Heart right ventricle (tissue), 16 donors: Measurements from ENCODE around the gene KLHL30. TPM values are rescaled to one million over a fixed set of nuclear protein-coding genes. Genes with fewer than 3 reads are reported as not detected.
A peak's percentile ranks its signal among the peaks of the same experiment; 100 is the strongest.

Source experiments
- ATAC-seq, 8 donors: fragments of 200-7000 bp; cut with Tn5 transposase; one replicate each; pipeline ENCODE4 v1.9.1; 2020; ENCODE audit warnings: mild to moderate bottlenecking in 8 of 8, moderate library complexity in 8 of 8, moderate number of reproducible peaks in 1 of 8
- DNase-seq, 2 donors: peaks; one replicate each; pipeline ENCODE4 v3.0.0-alpha.2; 2020
- H3K27ac ChIP-seq, 10 donors: fragments of 200-600 bp; sonication (generic) in 2 of 10; one replicate each; pipeline versions ENCODE4 v1.5.0 to v1.8.0; 2020 to 2022; ENCODE audit warnings: mild to moderate bottlenecking in 3 of 10
- H3K27me3 ChIP-seq, 7 donors: fragments of 200-600 bp; one replicate each; pipeline ENCODE4 v1.8.0; 2021 to 2022; ENCODE audit warnings: mild to moderate bottlenecking in 2 of 7
- H3K36me3 ChIP-seq, 9 donors: fragments of 200-600 bp; sonication (generic) in 1 of 9; one replicate each; pipeline versions ENCODE4 v1.5.0 to v1.8.0; 2020 to 2022; ENCODE audit warnings: mild to moderate bottlenecking in 2 of 9
- H3K4me1 ChIP-seq, 9 donors: fragments of 200-600 bp; sonication (generic) in 1 of 9; one replicate each; pipeline versions ENCODE4 v1.5.0 to v1.8.0; 2020 to 2022; ENCODE audit warnings: mild to moderate bottlenecking in 4 of 9
- H3K4me3 ChIP-seq, 10 donors: fragments of 200-600 bp; sonication (generic) in 2 of 10; one replicate each; pipeline versions ENCODE4 v1.5.0 to v1.8.0; 2020 to 2022; ENCODE audit warnings: mild to moderate bottlenecking in 7 of 10, moderate library complexity in 2 of 10
- H3K9me3 ChIP-seq, 11 donors: fragments of 200-600 bp in 10 of 11; sonication (generic) in 2 of 11; one replicate each; pipeline versions ENCODE4 v1.5.0 to v1.8.0; 2013 to 2022; ENCODE audit warnings: mild to moderate bottlenecking in 2 of 11, control low read depth in 1 of 11, moderate library complexity in 1 of 11
- WGBS, 2 donors: extraction: QIAGEN DNeasy Blood & Tissue Kit; methylation state at CpG; one replicate each; pipeline ENCODE4 v1.1.7; 2013; ENCODE audit warnings: inconsistent platforms in 1 of 2; 5-methylcytosine and 5-hydroxymethylcytosine counted together
- intact Hi-C, 10 donors: fragments of 100-400 bp; cut with DNase I; formaldehyde crosslinking; loops; one replicate each; pipeline versions ENCODE4 v1.11.1 to v1.14.2; 2022
- polyA plus RNA-seq, 2 donors: library from polyadenylated mRNA; stranded (reverse); fragments of 200-250 nt; gene quantifications; one replicate each; pipeline ENCODE4 v1.2.3, GENCODE V29; 2013
- total RNA-seq, 10 donors: library from RNA; stranded (reverse); fragmentation: NEBNext Ultra II Directional in 3 of 10; extraction: Animal tissue kit (Norgen Biotek cat#: 25700) in 3 of 10; gene quantifications; one replicate each; pipeline versions ENCODE4 v1.2.1 to v1.2.4, GENCODE V29; 2021 to 2023
- TF ChIP-seq, protein P1 (sequence below), 9 donors: fragments of 200-600 bp; sonication (generic) in 2 of 9; IDR thresholded peaks; one replicate each; pipeline versions ENCODE4 v1.5.0 to v1.8.0; 2021 to 2022; ENCODE audit warnings: antibody characterized with exemption in 9 of 9, mild to moderate bottlenecking in 5 of 9, moderate library complexity in 1 of 9
- donor health status: Arrhythmogenic right ventricular cardiomyopathy.
- donor health status: ischemic (EF 13 %, LVEDD 7.1; RV severe dilation, severe dysfunction).
- donor health status: healthy with polysubstance abuse.
- donor health status: DM: no; HTN: yes; CAD: no.
- donor health status: DM: no; HTN: no; CAD: no.
- donor health status: ischemic (EF 25% LVEDD 6.9; RV normal size, moderate dysfunction).
- donor health status: ischemic (EF 25% LVEDD 5.7; RV mildly dilated, moderate dysfunction).
- donor health status: healthy.
- donor health status: DM: yes; HTN: yes; CAD: no.
- donor health status: Ischemic cardiomyopathy.
- donor health status: ischemic (EF 35%, LVEDD 5.7; RV mildly dilated, moderate dysfunction).
- donor health status: nonischemic (EF 11% LVEDD 7.7; RV severe dilation, severe dysfunction).
- donor health status: DM: yes; HTN: yes; CAD: no.
- donor health status: PGD.
- donor health status: ischemic (EF 29% LVEDD 5.4; RV normal size, mild dysfunction).
- donor health status: nonischemic (EF 23%, LVEDD 6.1; RV moderate dilation, normal function).

Gene KLHL30
- total and polyA plus RNA-seq, 12 donors: 3.0 to 30.1 (median 25.9) TPM

DNA sequence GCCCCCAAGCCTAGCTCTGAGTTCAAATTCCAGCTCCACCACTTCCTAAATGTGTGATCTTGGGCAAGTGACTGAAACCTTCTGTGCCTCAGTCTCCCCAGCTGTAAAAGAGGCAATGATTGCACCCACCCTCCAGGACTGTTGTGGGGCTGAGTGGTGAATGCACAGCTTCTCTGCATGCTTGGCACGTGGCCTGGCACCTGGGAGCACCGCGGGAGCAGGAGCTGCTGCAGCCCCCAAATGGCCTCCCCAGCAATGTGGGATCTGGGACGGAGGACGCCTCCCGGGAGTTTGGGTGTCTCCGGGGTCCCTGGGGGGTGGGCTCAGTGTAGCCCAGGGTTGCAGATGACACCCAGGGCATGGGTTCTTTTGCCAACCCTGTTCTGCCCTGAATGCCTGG lies 1.6 kb downstream of the KLHL30 start:
- Histone ChIP-seq H3K4me3 (no peak overlapping the region), H3K9me3 (no peaks in the 10 kb centered on the region), H3K27me3 (peaks cover 0 to 2% (median 0%) of the 10 kb centered on the region in 7 donors), H3K27ac (peak overlapping the region in 1 of 10 donors; percentile 93), H3K4me1 (peaks cover 6 to 71% (median 51%) of the 10 kb centered on the region in 9 donors), H3K36me3 (peaks cover 0 to 6% (median 0%) of the 10 kb centered on the region in 9 donors)
- ATAC-seq (no peak), DNase-seq (no peak)
- 88 to 92% methylated on average over 7 of the region's 7 CpGs for WGBS, 2 donors
- intact Hi-C loops: loop anchor here in 4 of 10 donors (5.0 to 10.0 kb wide), 3 partner anchors 78 to 285 kb away; partner anchors contain the start of genes RAMP1 (in 2 of the 4) and SCLY (in 1 of the 4)
- TF ChIP-seq, protein P1, sequence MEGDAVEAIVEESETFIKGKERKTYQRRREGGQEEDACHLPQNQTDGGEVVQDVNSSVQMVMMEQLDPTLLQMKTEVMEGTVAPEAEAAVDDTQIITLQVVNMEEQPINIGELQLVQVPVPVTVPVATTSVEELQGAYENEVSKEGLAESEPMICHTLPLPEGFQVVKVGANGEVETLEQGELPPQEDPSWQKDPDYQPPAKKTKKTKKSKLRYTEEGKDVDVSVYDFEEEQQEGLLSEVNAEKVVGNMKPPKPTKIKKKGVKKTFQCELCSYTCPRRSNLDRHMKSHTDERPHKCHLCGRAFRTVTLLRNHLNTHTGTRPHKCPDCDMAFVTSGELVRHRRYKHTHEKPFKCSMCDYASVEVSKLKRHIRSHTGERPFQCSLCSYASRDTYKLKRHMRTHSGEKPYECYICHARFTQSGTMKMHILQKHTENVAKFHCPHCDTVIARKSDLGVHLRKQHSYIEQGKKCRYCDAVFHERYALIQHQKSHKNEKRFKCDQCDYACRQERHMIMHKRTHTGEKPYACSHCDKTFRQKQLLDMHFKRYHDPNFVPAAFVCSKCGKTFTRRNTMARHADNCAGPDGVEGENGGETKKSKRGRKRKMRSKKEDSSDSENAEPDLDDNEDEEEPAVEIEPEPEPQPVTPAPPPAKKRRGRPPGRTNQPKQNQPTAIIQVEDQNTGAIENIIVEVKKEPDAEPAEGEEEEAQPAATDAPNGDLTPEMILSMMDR (IDR thresholded peaks at IDR 0.05): no peak

DNA sequence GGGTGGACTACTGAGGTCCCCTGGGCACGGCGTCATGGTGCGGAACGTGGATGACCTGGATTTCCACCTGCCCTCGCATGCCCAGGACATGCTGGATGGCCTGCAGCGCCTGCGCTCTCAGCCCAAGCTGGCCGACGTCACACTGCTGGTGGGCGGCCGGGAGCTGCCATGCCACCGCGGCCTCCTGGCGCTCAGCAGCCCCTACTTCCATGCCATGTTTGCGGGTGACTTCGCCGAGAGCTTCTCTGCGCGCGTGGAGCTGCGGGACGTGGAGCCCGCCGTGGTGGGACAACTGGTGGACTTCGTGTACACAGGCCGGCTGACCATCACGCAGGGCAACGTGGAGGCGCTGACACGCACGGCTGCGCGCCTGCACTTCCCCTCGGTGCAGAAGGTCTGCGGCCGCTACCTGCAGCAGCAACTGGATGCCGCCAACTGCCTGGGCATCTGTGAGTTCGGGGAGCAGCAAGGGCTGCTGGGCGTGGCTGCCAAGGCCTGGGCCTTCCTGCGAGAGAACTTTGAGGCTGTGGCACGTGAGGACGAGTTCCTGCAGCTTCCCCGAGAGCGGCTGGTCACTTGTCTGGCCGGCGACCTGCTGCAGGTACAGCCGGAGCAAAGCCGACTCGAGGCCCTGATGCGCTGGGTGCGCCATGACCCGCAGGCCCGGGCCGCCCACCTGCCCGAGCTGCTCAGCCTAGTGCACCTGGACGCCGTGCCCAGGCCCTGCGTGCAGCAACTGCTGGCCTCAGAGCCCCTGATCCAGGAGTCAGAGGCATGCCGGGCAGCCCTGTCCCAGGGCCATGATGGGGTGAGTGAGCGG lies 2.5 kb downstream of the KLHL30 start:
- intact Hi-C loops: loop anchor here in 4 of 10 donors (5.0 to 10.0 kb wide), 3 partner anchors 79 to 286 kb away; partner anchors contain the start of genes RAMP1 (in 2 of the 4) and SCLY (in 1 of the 4)
- 91 to 95% methylated on average over 60 of the region's 60 CpGs for WGBS, 2 donors
- Histone ChIP-seq H3K4me1 (peaks cover 6 to 71% (median 51%) of the 10 kb centered on the region in 9 donors), H3K36me3 (peaks cover 0 to 6% (median 0%) of the 10 kb centered on the region in 9 donors), H3K4me3 (no peak overlapping the region), H3K27me3 (peaks cover 0 to 2% (median 0%) of the 10 kb centered on the region in 7 donors), H3K9me3 (no peaks in the 10 kb centered on the region), H3K27ac (no peak overlapping the region)
- ATAC-seq (no peak), DNase-seq (no peak)
- TF ChIP-seq, protein P1 (IDR thresholded peaks at IDR 0.05): no peak

DNA sequence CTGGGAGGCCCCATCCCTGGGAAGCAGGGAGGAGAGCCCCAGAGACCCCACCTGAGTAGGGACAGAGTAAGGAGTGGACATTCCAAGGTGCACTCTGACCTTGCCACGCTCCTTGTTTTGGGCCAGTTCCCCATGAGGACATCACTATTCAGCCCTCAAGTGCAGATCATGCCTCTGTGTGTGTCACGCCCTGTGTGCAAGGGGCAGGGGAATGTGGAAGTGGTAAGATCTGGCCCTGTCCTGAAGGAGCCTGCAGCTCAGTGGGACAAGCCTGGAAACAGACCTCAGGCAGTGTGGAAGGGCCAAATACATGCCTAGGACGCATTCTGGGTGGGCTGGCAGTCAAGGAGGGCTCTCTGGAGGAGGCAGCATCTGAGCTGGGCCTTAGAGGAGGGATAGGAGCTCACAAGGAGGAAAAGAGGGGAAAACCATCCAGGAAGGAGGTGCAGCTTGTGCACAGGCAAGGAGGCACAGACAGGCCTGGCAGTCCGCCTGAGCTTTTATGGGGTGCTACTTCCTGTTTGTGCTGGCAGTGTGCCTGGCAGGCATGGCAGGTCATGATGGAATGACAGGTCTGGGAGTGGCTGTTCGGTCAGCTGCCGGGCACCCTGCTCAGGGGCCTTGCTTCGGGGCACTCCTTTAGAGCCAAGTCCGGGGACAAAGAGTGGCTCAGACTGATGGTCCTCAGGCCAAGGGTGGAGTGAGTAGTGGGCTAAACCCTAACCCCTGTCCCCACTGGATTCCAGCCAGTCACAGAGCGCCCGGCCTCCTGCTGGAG lies 3.3 kb downstream of the KLHL30 start:
- Histone ChIP-seq H3K4me1 (peaks cover 6 to 65% (median 48%) of the 10 kb centered on the region in 9 donors), H3K36me3 (peaks cover 0 to 6% (median 0%) of the 10 kb centered on the region in 9 donors), H3K27ac (peak overlapping the region in 5 of 10 donors; percentile 37 to 70 (median 52)), H3K27me3 (peaks cover 0 to 2% (median 0%) of the 10 kb centered on the region in 7 donors), H3K9me3 (no peaks in the 10 kb centered on the region), H3K4me3 (peak overlapping the region in 1 of 10 donors; percentile 3)
- TF ChIP-seq, protein P1 (IDR thresholded peaks at IDR 0.05): no peak
- ATAC-seq: peak in 1 of 8 donors; percentile 3
- intact Hi-C loops: loop anchor here in 4 of 10 donors (5.0 to 10.0 kb wide), 3 partner anchors 79 to 287 kb away; partner anchors contain the start of genes RAMP1 (in 2 of the 4) and SCLY (in 1 of the 4)
- no peak for DNase-seq
- 60 to 69% methylated on average over 10 of the region's 10 CpGs for WGBS, 2 donors
